Liver (tissue), 3 donors: ENCODE measurements around the gene HYKK.

Experiments used
- CTCF ChIP-seq: fragments of 150-350 bp; IDR thresholded peaks from 2 replicates; pipeline ENCODE4 v1.5.1; 2017; ENCODE audit warnings: improper control_type of control experiment, low read depth, low read length; ENCODE audit not compliant: missing input control
- EGR1 ChIP-seq, 2 donors: IDR thresholded peaks; 2 replicates each; pipeline ENCODE4 v1.6.1; 2016 to 2018; ENCODE audit warnings: antibody characterized with exemption in 2 of 2, low read depth in 2 of 2
- GABPA ChIP-seq, 2 donors: IDR thresholded peaks in 1 of 2; conservative IDR thresholded peaks in 1 of 2; 2 replicates each; pipeline ENCODE4 v1.6.1; 2016; ENCODE audit warnings: antibody characterized with exemption in 2 of 2, mild to moderate bottlenecking in 1 of 2, moderate library complexity in 1 of 2
- HNF4A ChIP-seq, 2 donors: conservative IDR thresholded peaks; 2 replicates each; pipeline ENCODE4 v1.6.1; 2016; ENCODE audit warnings: antibody characterized with exemption in 2 of 2, mild to moderate bottlenecking in 2 of 2
- JUND ChIP-seq, 2 donors: IDR thresholded peaks; 2 replicates each; pipeline ENCODE4 v1.6.1; 2016; ENCODE audit warnings: antibody characterized with exemption in 2 of 2
- RAD21 ChIP-seq, 2 donors: IDR thresholded peaks; 2 replicates each; pipeline ENCODE4 v1.6.1; 2016; ENCODE audit warnings: antibody characterized with exemption in 2 of 2, mild to moderate bottlenecking in 2 of 2
- TAF1 ChIP-seq: conservative IDR thresholded peaks from 2 replicates; pipeline ENCODE4 v1.6.1; 2016; ENCODE audit warnings: antibody characterized with exemption, mild to moderate bottlenecking
- TF ChIP-seq, protein P1 (sequence below): IDR thresholded peaks from 2 replicates; pipeline ENCODE4 v1.6.1; 2016; ENCODE audit warnings: antibody characterized with exemption, mild to moderate bottlenecking
- donor health status: healthy.
- donor health status: healthy.

GRCh38 chr15:78469031-78469430 is 38.3 kb upstream of the HYKK start:
- TF ChIP-seq JUND (IDR thresholded peaks at IDR 0.05) (no peak), CTCF (no peak), RAD21 (IDR thresholded peaks at IDR 0.05) (no peak), HNF4A (conservative IDR thresholded peaks at IDR 0.05) (no peak), GABPA (IDR thresholded peaks at IDR 0.05 in 1 of 2, conservative IDR thresholded peaks at IDR 0.05 in 1 of 2) (no peak), TAF1 (no peak), EGR1 (IDR thresholded peaks at IDR 0.05; ENCODE audit: low read depth in 2 of 2) (no peak)
- TF ChIP-seq, protein P1, sequence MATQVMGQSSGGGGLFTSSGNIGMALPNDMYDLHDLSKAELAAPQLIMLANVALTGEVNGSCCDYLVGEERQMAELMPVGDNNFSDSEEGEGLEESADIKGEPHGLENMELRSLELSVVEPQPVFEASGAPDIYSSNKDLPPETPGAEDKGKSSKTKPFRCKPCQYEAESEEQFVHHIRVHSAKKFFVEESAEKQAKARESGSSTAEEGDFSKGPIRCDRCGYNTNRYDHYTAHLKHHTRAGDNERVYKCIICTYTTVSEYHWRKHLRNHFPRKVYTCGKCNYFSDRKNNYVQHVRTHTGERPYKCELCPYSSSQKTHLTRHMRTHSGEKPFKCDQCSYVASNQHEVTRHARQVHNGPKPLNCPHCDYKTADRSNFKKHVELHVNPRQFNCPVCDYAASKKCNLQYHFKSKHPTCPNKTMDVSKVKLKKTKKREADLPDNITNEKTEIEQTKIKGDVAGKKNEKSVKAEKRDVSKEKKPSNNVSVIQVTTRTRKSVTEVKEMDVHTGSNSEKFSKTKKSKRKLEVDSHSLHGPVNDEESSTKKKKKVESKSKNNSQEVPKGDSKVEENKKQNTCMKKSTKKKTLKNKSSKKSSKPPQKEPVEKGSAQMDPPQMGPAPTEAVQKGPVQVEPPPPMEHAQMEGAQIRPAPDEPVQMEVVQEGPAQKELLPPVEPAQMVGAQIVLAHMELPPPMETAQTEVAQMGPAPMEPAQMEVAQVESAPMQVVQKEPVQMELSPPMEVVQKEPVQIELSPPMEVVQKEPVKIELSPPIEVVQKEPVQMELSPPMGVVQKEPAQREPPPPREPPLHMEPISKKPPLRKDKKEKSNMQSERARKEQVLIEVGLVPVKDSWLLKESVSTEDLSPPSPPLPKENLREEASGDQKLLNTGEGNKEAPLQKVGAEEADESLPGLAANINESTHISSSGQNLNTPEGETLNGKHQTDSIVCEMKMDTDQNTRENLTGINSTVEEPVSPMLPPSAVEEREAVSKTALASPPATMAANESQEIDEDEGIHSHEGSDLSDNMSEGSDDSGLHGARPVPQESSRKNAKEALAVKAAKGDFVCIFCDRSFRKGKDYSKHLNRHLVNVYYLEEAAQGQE, result no peak
